HepG2 (cell line): ENCODE measurements around the gene TCAP. TPM values are rescaled to one million over a fixed set of nuclear protein-coding genes. Genes with fewer than 3 reads are reported as not detected.

Experiments used
- GABPA ChIP-seq, 2 experiments: IDR thresholded peaks; 2 replicates each; pipeline ENCODE4 v1.6.1; 2011 to 2016; ENCODE audit warnings: low read depth in 2 of 2, low read length in 1 of 2, missing biosample characterization in 1 of 2, missing genetic modification characterization in 1 of 2
- IKZF4 ChIP-seq: sonication (generic); formaldehyde crosslinking; IDR thresholded peaks from 2 replicates; pipeline ENCODE4 v1.5.1; 2020; ENCODE audit warnings: borderline replicate concordance, mild to moderate bottlenecking, low read depth, missing genetic modification reagents; ENCODE audit errors: not compliant biosample characterization
- KDM1A ChIP-seq: IDR thresholded peaks from 2 replicates; pipeline ENCODE4 v1.6.1; 2016; ENCODE audit warnings: missing compliant biosample characterization
- KLF13 ChIP-seq: sonication (generic); formaldehyde crosslinking; IDR thresholded peaks from 2 replicates; pipeline ENCODE4 v1.4.0; 2020; ENCODE audit warnings: mild to moderate bottlenecking, missing genetic modification reagents
- NFKB2 ChIP-seq: sonication (generic); formaldehyde crosslinking; IDR thresholded peaks from 2 replicates; pipeline ENCODE4 v1.4.0; 2020; ENCODE audit warnings: missing genetic modification reagents, borderline replicate concordance
- NKX3-1 ChIP-seq: sonication (generic); formaldehyde crosslinking; IDR thresholded peaks from 2 replicates; pipeline ENCODE4 v1.5.0; 2020; ENCODE audit warnings: missing genetic modification reagents
- RCOR2 ChIP-seq: IDR thresholded peaks from 2 replicates; pipeline ENCODE4 v1.6.1; 2016; ENCODE audit warnings: missing biosample characterization, missing genetic modification reagents
- RFXANK ChIP-seq: IDR thresholded peaks from 2 replicates; pipeline ENCODE4 v1.6.1; 2016
- YEATS4 ChIP-seq: sonication (generic); formaldehyde crosslinking; IDR thresholded peaks from 2 replicates; pipeline ENCODE4 v1.4.0; 2020; ENCODE audit warnings: missing genetic modification reagents, borderline replicate concordance
- ZNF10 ChIP-seq: sonication (generic); formaldehyde crosslinking; IDR thresholded peaks from 2 replicates; pipeline ENCODE4 v1.4.0; 2020; ENCODE audit warnings: mild to moderate bottlenecking, low read depth, missing genetic modification reagents, borderline replicate concordance
- ZNF264 ChIP-seq: sonication (generic); formaldehyde crosslinking; IDR thresholded peaks from 2 replicates; pipeline ENCODE4 v1.4.0; 2020; ENCODE audit warnings: missing genetic modification reagents
- ZNF331 ChIP-seq: sonication (generic); formaldehyde crosslinking; IDR thresholded peaks from 2 replicates; pipeline ENCODE4 v1.4.0; 2020; ENCODE audit warnings: missing genetic modification reagents
- ZNF430 ChIP-seq: sonication (generic); formaldehyde crosslinking; IDR thresholded peaks from 2 replicates; pipeline ENCODE4 v1.9.0; 2021; ENCODE audit warnings: mild to moderate bottlenecking, missing genetic modification reagents
- ZNF44 ChIP-seq: sonication (generic); formaldehyde crosslinking; IDR thresholded peaks from 2 replicates; pipeline ENCODE4 v1.5.1; 2020; ENCODE audit warnings: mild to moderate bottlenecking, missing genetic modification reagents
- ZNF550 ChIP-seq: sonication (generic); formaldehyde crosslinking; IDR thresholded peaks from 2 replicates; pipeline ENCODE4 v1.4.0; 2020; ENCODE audit warnings: mild to moderate bottlenecking, missing genetic modification reagents, borderline replicate concordance
- ZNF570 ChIP-seq: sonication (generic); formaldehyde crosslinking; IDR thresholded peaks from 2 replicates; pipeline ENCODE4 v1.4.0; 2020; ENCODE audit warnings: mild to moderate bottlenecking, missing genetic modification reagents, borderline replicate concordance
- polyA plus RNA-seq, 8 experiments: library from polyadenylated mRNA; depleted of rRNA in 3 of 8; stranded (reverse) in 7 of 8; unstranded in 1 of 8; fragments of >200 nt; fragmentation: Illumina TruSeq in 4 of 8; extraction: Trizol in 4 of 8; gene quantifications; 2 replicates each; pipeline versions ENCODE4 v1.2.1 to v1.2.3, GENCODE V29; 2011 to 2016; ENCODE audit warnings: low read depth in 4 of 8, missing spikeins in 1 of 8, mixed read lengths in 1 of 8; ENCODE audit not compliant: insufficient read depth in 1 of 8
- total RNA-seq, 5 experiments: library from RNA; depleted of rRNA; stranded (reverse); fragments of >200 nt; fragmentation: Illumina TruSeq; extraction: Trizol; gene quantifications; 2 replicates each; pipeline ENCODE4 v1.2.3, GENCODE V29; 2016; ENCODE audit warnings: low read depth in 1 of 5
- TF ChIP-seq, protein P1 (sequence below): IDR thresholded peaks from 2 replicates; pipeline ENCODE4 v1.6.1; 2012; ENCODE audit warnings: low read length, improper control_type of control experiment
- TF ChIP-seq, protein P2 (sequence below): sonication (generic); formaldehyde crosslinking; conservative IDR thresholded peaks from 2 replicates; pipeline ENCODE4 v1.4.0; 2020; ENCODE audit warnings: missing genetic modification reagents
- TF ChIP-seq, protein P3 (sequence below): sonication (generic); formaldehyde crosslinking; IDR thresholded peaks from 2 replicates; pipeline ENCODE4 v1.4.0; 2020; ENCODE audit warnings: mild to moderate bottlenecking, low read depth, missing genetic modification reagents
- TF ChIP-seq, protein P4 (sequence below): IDR thresholded peaks from 2 replicates; pipeline ENCODE4 v1.6.1; 2016; ENCODE audit warnings: missing compliant biosample characterization, missing genetic modification reagents, borderline replicate concordance
- TF ChIP-seq, protein P5 (sequence below): IDR thresholded peaks from 2 replicates; pipeline ENCODE4 v1.6.1; 2016; ENCODE audit warnings: mild to moderate bottlenecking

TCAP gene
- total and polyA plus RNA-seq, 2 of the 13 experiments (the other 11 are each of a cell fraction or from before 2014, with no cell fraction given) = 0.24 to 0.65 TPM

DNA sequence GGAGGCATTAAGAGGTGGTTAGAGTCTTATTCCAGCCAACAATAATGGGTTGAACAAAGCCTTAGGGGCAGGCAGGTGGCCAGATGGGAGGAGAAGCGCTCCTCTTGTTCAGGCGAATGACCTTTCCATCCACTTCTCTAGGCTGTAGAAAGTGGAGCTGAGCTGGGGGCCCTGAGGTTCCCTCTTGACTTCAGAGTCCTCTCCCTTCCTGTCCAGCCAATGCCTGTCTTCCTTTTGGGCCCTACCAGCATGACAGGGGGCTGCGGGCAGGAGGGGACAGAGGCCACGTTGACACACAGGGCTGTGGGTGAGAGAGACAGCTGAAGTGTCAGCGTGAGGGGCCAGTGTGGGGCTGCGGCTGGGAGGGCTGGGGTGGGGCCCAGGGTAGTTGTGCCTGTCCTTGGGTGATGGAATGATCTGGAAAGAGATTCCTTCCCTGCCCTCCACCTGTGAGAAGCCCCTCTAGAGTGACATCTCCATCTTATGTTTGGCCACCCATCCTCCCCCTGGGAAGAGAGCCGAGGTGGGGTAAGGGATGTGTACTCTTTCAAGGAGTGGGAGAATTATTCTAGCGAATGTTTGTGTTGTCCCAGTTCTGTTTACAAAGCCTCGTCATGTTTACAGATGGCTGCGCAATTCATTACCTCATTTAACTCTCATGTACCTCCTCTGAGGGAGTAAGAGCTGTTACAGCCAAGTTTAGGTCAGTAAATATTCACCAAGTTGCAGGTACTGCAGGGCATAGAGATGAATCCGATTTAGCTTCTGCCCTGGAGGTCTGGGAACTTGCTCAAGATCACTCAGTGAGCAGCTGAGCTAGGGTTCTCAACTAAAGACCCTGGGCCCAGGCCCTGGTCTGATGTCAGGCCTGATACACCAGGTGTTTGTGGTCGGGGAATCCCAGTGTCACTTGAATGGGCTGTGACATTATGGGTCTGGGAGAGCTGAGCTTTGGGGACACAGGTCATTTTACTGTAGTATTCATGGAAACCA lies 38.0 kb downstream of the TCAP start (continued):
- TF ChIP-seq, protein P1, sequence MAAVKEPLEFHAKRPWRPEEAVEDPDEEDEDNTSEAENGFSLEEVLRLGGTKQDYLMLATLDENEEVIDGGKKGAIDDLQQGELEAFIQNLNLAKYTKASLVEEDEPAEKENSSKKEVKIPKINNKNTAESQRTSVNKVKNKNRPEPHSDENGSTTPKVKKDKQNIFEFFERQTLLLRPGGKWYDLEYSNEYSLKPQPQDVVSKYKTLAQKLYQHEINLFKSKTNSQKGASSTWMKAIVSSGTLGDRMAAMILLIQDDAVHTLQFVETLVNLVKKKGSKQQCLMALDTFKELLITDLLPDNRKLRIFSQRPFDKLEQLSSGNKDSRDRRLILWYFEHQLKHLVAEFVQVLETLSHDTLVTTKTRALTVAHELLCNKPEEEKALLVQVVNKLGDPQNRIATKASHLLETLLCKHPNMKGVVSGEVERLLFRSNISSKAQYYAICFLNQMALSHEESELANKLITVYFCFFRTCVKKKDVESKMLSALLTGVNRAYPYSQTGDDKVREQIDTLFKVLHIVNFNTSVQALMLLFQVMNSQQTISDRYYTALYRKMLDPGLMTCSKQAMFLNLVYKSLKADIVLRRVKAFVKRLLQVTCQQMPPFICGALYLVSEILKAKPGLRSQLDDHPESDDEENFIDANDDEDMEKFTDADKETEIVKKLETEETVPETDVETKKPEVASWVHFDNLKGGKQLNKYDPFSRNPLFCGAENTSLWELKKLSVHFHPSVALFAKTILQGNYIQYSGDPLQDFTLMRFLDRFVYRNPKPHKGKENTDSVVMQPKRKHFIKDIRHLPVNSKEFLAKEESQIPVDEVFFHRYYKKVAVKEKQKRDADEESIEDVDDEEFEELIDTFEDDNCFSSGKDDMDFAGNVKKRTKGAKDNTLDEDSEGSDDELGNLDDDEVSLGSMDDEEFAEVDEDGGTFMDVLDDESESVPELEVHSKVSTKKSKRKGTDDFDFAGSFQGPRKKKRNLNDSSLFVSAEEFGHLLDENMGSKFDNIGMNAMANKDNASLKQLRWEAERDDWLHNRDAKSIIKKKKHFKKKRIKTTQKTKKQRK = no peak
- TF ChIP-seq, protein P2, sequence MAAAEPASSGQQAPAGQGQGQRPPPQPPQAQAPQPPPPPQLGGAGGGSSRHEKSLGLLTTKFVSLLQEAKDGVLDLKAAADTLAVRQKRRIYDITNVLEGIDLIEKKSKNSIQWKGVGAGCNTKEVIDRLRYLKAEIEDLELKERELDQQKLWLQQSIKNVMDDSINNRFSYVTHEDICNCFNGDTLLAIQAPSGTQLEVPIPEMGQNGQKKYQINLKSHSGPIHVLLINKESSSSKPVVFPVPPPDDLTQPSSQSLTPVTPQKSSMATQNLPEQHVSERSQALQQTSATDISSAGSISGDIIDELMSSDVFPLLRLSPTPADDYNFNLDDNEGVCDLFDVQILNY (CRISPR knock-in tag) = no peak
- peak; percentile 59; the same call in 1 of the 2 replicates for TF ChIP-seq YEATS4 (CRISPR knock-in tag)
- TF ChIP-seq ZNF550 (CRISPR knock-in tag) = no peak
- no peak for TF ChIP-seq ZNF570
- TF ChIP-seq ZNF44 (CRISPR knock-in tag) = no peak
- no peak for TF ChIP-seq NKX3-1 (CRISPR knock-in tag)
- no peak for TF ChIP-seq ZNF10 (CRISPR knock-in tag)
- TF ChIP-seq, protein P3, sequence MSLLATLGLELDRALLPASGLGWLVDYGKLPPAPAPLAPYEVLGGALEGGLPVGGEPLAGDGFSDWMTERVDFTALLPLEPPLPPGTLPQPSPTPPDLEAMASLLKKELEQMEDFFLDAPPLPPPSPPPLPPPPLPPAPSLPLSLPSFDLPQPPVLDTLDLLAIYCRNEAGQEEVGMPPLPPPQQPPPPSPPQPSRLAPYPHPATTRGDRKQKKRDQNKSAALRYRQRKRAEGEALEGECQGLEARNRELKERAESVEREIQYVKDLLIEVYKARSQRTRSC = 0 out of 2 replicates have a peak, but pooled peaks have one; percentile 82
- 0 out of 2 replicates have a peak, but pooled peaks have one; percentile 34 for TF ChIP-seq RCOR2
- peak; percentile 50; the same call in 1 of the 2 replicates for TF ChIP-seq ZNF430 (CRISPR knock-in tag)
- TF ChIP-seq IKZF4 (CRISPR knock-in tag) = peak; percentile 85
- TF ChIP-seq, protein P4, sequence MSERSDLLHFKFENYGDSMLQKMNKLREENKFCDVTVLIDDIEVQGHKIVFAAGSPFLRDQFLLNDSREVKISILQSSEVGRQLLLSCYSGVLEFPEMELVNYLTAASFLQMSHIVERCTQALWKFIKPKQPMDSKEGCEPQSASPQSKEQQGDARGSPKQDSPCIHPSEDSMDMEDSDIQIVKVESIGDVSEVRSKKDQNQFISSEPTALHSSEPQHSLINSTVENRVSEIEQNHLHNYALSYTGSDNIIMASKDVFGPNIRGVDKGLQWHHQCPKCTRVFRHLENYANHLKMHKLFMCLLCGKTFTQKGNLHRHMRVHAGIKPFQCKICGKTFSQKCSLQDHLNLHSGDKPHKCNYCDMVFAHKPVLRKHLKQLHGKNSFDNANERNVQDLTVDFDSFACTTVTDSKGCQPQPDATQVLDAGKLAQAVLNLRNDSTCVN (CRISPR knock-in tag) = no peak; the same call in 1 of the 2 replicates
- TF ChIP-seq, protein P5, sequence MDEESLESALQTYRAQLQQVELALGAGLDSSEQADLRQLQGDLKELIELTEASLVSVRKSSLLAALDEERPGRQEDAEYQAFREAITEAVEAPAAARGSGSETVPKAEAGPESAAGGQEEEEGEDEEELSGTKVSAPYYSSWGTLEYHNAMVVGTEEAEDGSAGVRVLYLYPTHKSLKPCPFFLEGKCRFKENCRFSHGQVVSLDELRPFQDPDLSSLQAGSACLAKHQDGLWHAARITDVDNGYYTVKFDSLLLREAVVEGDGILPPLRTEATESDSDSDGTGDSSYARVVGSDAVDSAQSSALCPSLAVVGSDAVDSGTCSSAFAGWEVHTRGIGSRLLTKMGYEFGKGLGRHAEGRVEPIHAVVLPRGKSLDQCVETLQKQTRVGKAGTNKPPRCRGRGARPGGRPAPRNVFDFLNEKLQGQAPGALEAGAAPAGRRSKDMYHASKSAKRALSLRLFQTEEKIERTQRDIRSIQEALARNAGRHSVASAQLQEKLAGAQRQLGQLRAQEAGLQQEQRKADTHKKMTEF (CRISPR knock-in tag) = no peak
- TF ChIP-seq RFXANK = no peak
- TF ChIP-seq GABPA (IDR thresholded peaks at IDR 0.05; ENCODE audit: low read depth, low read length) = no peak
- peak; percentile 49; the same call in 1 of the 2 replicates for TF ChIP-seq GABPA (CRISPR knock-in tag; IDR thresholded peaks at IDR 0.05; ENCODE audit: low read depth)
- no peak for TF ChIP-seq KDM1A (CRISPR knock-in tag)
- no peak; the same call in 1 of the 2 replicates for TF ChIP-seq ZNF264
- TF ChIP-seq NFKB2 (CRISPR knock-in tag) = 0 out of 2 replicates have a peak, but pooled peaks have one; percentile 20
- peak; percentile 40; the same call in 1 of the 2 replicates for TF ChIP-seq ZNF331 (CRISPR knock-in tag)
- TF ChIP-seq KLF13 (CRISPR knock-in tag) = no peak
